NCI-H774 (cell line): Measurements from ENCODE around the gene SH2D4B.

Experiments used
- DNase-seq: peaks from one replicate; lab custom pipeline; 2025; lab: John Stamatoyannopoulos, UW

Gene SH2D4B

DNA sequence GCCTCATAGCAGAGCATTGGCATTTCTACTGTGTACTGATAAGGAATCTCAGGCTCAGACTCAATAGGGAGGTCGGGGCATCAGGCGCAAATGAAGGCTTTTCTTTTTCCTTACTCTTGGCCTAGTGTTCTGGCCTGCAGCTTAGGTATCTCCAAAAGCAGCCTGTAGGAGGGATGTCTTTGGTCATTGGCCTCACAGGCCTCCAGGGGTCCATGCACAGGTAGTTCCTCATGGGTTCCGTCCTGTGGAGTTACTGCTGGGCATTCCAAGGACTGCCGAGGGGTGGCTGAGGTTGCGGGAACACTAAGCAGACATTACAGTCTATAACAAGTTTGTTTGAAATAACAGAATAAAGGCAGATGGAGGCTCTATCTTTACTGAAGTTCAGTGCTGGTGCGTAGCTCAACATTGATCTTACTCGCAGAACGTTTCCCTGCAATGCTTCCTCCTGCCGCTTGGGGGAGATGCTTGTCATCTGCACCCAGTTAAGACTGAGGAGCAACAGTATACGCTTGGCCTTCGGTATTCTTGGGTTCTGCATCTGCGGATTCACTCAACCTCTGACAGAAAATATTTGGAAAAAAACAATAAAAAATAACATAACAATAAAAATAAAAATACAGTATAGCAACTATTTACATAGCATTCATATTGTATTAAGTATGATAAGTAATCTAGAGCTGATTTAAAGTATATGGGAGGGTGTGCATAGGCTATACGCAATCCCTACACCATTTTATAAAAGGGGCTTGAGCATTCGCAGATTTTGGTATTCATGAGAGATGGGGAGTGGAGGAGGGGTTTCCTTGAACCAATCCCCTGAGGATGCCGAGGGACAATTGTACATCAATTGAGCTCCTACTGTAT is 58.9 kb downstream of the SH2D4B start:
- no peak for DNase-seq

DNA sequence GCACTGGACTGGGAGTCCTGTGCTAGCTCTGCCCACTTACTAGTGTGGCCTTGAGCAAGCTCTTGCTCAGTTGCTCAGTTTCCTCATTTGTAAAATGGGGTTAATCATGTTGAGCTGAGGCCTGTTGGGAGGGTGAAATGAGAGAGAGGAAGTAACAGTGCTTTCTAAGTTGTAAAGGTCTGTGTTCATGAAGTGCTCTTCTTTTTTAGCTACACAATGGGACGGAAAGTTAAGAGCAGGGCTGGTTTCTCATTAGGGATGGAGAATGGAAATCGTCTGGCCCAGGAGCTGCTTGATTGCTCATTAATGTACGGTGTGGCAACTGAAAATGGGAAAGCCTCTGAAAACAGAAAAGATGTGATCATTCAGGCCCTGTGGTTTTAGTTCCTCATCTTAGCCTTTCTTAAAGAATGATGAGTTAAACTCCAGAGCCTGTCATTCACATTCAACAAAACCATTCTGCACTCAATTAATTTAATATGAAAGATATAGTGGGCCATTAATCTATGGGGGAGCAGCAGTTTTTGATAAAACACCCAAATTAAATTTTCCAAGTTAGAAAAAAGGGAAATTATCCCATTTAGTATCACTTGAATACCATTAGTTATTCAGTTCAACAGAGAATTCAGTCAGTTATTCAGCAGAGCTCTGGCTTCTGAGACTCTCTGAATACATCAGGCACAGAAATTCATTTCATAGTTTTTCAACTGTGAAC is 60.5 kb downstream of the SH2D4B start:
- DNase-seq, result no peak

DNA sequence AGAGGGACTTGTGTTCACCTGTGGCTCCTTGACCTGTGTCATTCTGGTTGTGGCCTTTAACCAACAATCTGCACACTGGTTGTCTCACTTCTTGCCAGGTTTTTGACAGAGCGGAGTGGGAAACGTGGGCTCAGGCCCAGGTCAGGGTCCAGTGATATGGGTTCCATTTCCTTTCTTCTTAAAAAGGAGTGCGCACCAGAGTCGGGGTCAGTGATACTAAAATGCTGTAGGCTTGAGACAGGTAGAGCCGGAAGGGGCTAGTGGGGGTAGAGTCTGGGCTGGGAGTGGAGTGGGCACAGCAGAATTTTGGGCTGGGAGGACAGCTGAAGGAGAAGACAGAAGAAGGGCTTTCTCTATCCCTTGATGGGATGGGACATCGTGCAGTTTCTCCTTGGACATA is 61.2 kb downstream of the SH2D4B start:
- no peak for DNase-seq

- DNase-seq, result no peak
Observed at GRCh38 chr10:80599424-80599847, 61.7 kb downstream of the SH2D4B start.

DNA sequence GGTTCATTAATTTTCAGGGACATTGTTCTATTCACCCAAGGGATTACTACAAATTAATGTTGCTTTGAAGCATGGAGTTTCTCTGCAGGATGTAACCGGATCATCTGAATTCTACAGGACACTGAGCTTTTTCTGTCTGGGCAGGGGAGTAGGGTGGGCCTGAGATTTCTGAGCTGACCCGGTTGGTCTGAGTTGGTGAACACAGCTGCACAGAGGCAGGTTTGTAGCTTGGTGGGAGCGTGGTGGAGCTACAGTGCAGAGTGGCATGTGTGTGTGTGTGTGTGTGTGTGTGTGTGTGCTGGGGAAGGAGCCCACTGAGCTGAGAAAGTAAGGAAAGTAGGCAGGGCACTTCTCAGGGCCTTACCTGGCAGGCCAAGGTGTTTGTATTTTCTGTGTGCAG is 62.6 kb downstream of the SH2D4B start:
- DNase-seq, result no peak

DNA sequence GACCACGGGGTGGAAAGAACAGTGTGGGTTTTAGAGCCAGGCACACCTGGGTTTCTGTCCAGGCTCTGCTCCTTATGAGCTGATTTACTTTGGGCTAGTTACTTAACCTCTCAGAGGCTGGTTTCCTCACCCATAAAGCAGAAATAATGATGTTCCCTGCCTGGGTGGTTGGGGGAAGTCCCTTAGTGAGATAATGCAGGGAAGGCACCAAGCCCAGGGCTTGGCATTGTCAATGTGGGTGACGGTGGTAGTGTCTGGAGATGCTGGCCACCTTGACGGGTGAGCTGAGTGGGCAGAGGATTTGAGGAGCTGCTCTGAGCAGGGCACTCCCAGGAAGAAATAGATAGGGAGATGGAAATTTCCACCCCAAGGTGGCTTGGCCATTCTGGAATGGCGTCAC is 65.2 kb downstream of the SH2D4B start:
- no peak for DNase-seq

DNA sequence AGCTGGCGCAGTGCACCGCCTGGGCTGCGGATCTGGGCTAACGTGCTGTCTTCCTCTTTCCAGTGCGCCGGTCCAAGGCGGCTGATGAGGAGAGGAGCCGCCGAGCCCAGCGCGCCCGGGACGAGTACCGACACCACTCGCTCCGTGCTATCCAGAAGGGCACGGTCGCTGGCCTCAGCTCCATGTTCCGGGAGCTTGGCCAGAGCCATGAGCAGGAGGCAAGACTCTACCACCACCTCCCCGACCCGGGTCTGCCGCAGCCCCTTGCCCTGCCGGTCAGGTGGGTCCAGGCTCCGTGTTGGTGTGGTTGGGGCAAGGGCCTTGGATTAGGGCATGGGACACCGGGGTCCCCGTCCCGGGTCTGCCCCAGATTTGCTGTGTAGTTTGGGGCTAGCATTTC is 65.8 kb downstream of the SH2D4B start:
- DNase-seq, result no peak

DNA sequence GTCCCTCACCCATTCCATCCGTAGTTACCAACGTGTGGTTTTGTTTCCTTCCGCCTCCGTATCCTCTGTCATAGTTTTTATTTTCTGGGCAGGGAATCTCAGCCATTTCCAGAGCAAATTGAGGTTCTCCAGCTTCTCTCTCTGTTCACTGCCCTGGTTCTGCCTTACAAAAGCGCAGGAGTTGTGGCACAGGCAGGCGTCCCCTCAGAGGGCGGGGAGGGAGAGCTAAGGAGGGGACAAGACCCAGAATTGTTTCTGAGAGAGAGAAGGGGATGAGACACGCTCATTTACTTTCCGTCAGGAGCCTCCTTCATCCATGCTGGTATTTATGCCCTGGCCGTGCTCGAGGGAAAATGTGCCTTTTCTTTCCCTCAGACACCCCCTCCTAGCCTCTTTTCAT is 71.0 kb downstream of the SH2D4B start:
- no peak for DNase-seq

DNA sequence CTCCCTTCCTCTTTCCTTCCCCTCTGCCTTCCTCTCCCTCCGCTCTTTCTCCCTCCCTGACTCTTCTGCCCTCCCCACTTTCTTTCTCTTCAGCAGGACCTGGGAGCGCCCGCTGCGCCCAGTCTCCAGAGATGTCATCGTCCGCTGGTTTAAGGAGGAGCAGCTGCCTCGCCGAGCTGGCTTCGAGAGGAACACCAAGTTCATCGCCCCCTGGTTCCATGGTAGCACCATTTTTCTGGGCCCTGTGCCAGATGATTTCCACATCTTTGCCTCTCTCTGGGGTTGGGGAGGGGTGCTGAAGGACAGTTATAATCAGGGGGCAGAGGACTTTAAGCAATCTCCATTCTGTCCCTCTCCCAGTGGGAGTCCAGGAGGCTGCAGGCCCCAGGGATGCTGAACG is 71.6 kb downstream of the SH2D4B start:
- no peak for DNase-seq

GRCh38 chr10:80611481-80612185 is 73.9 kb downstream of the SH2D4B start:
- no peak for DNase-seq

DNA sequence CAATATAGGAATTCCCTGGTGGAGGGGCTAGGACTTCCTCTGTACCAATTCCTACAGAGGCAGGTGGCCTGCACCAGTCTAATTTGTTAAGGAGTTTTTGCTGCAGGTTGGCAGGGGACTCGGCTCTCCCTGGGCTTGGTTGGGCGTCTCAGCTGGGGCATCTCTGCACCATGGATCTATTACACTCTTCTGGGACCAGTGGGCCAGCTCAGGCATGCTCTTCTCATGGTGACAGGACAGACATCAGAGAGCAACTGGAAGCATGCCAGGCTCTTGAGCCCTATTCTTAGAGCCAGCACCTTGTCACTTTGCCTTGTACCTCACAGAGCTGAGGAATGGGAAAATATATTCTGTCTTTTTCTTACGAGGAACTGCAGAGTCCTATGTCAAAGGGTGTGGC is 74.6 kb downstream of the SH2D4B start:
- DNase-seq, result no peak

DNA sequence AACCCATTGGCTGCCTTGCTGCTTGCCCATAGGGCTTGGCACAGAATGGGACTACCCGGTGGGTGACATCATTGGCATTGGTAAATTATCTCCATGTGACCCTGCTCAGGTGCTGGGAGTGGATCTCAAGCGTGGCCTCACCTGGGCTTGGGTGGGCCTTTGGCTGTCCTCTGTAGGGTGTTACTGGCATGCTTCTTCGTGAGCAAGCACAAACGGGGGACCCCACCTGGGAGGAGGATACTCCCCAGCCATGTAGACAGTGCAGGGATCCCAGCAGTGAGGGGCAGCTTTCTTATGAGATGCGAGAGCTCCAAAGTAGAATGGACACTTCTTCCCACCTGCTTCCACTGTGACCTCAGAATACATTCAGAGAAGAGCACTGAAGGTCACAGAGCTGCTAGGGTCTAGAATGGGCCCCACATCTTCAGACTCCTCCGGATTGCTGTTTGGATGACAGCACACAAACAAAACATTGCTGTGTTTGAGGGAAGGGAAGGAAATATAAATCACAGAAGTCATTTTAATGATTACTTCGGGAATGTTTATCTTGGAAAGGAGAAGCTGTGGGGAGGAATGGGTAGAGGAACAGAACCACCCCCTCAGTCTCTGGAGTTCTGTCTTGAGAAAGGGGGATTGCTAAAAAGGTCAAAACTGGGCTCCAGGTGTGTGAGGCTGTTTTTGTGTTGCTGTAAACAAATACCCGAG is 75.9 kb downstream of the SH2D4B start:
- no peak for DNase-seq

DNA sequence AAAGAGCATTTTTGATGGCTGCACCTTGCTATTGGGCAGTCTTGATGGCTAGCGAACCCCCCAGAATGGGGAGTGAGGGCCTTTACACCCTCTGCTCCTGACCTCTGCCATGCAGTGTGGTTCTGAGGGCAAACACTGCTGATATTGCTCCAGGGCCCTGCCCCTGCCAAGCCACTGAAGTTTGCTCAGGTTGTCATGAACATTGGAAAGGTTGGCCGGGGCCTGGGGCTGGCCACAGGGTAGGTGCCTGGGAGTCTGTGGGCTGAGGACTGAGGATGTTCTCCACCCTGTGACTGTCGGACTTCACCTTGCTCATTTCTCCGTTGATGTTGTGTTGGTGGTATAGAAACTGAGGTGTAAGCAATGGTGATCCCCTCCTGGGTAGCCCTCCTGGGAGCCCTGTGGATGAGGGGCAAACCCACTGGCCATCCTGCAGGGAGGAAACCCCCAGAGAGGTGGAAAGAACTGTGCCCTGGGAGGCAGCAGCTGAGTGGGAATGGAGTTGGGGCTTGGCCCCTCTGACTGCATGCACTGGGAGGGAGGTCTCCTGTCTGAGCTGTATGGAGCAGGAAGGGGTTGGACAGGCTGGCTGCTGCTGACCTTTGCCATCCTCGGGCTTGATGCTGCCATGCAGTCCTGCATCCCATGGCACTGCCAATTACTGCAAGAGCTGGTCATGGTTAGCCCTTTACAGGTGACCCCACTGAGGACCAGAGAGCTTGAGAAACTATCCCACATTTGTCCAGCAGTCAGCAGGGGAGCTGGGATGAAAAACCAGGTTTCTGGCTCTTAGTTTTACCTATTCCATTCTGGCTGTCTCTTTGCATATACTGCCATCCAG is 77.1 kb downstream of the SH2D4B start:
- DNase-seq, result no peak

DNA sequence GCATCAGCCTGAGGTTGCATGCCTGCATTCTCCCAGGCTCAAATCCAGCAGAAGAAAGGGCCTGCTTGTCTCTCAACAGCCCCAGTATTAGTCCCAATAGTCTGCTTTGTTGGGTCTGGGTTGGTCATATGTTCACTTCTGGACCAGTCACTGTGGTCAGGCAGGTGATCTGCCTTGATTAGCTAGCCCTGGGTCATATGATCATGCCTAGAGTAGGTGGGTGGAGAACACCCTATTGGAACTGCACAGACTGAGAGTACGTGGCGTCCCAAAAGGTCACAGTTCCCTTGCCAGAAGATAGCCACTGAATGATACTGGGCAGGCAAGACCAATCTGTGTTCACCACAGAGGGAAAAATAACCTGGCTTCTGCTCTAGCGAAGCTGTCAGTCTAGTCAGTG is 80.1 kb downstream of the SH2D4B start:
- DNase-seq, result no peak

GRCh38 chr10:80619036-80619435 is 81.3 kb downstream of the SH2D4B start:
- no peak for DNase-seq

- DNase-seq, result no peak
Observed at GRCh38 chr10:80622153-80622552, 84.5 kb downstream of the SH2D4B start.

- no peak for DNase-seq
Observed at GRCh38 chr10:80630324-80630723, 92.6 kb downstream of the SH2D4B start.

GRCh38 chr10:80632742-80633141 is 95.0 kb downstream of the SH2D4B start:
- DNase-seq, result no peak

DNA sequence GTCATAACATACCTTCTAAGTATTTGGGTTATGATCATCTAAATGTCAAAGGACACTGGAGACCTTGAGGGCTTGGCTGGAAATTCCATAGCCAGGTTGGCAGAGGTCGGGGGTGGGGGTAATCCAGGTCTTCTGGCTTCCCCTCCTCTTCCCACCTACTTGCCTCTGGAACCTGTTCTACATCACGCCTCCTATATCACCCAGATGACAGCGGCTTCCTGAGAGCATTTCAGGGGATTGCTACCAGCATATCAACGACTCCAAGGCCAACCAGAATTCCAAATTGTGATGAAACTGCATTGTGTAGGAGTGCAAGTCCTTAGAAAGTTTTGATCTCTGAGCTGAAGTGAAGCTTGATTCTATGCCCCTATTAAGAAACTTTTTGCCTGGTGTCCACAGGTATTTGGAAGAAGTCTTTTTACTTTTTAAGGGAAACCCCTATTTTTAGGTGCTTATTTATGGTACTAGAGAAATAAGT is 95.7 kb downstream of the SH2D4B start:
- DNase-seq, result no peak

GRCh38 chr10:80633910-80634309 is 96.2 kb downstream of the SH2D4B start:
- no peak for DNase-seq

DNA sequence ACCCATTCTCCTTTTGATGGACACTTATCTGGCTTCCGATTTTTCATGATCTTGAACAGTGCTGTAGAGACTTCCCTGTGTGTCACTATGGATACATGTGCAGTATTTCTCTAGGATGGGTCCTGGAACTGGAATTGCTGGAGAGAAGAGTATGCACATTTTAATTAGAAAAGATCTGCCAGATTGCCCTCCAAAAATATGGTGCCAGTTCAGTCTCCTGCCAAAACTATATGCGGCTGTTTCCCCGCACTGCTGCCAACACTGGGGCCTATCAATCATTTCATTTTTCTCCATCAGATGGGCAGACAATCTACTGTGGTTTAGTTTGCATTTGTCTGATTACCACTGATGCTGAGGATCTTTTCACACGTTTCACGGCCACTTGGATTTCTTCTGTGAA is 105.0 kb downstream of the SH2D4B start:
- no peak for DNase-seq
